Measurements from ENCODE around the gene PLIN1. TPM values are rescaled to one million over a fixed set of nuclear protein-coding genes. Genes with fewer than 3 reads are reported as not detected.

Gene PLIN1
- total and polyA plus RNA-seq, 2 experiments from 2014 or later, result 0.21 to 0.90 TPM

GRCh38 chr15:89674526-89674925 is 4.6 kb downstream of the PLIN1 start (continued):
- 0 out of 4 replicates have a peak, but pooled peaks of 1 of the 2 experiments have one; percentile 6 for TF ChIP-seq CTCF (conservative IDR thresholded peaks at IDR 0.05; ENCODE audit: low read depth in 2 of 2)
- TF ChIP-seq ZNF114 (CRISPR knock-in tag; IDR thresholded peaks at IDR 0.05), result no peak

- Histone ChIP-seq H3K79me2 (replicated peaks; ENCODE audit: insufficient read depth) (no peaks in the 10 kb centered on the region), H3K4me3 (no peak overlapping the region), H3K27ac (ENCODE audit: low read depth) (no peak overlapping the region), H2AFZ (peak overlapping the region; percentile 91), H3K36me3 (ENCODE audit: insufficient read depth) (no peaks in the 10 kb centered on the region), H3K27me3 (ENCODE audit: insufficient read depth) (no peaks in the 10 kb centered on the region), H3K9me2 (ENCODE audit: insufficient read depth) (no peaks in the 10 kb centered on the region), H3F3A (replicated peaks; ENCODE audit: low read depth) (no peaks in the 10 kb centered on the region), H4K20me1 (replicated peaks; ENCODE audit: insufficient read depth) (no peaks in the 10 kb centered on the region), H3K4me2 (peak overlapping the region; percentile 49; the same call in 1 of the 2 replicates), H3K4me1 (ENCODE audit: insufficient read depth) (no peaks in the 10 kb centered on the region)
- TF ChIP-seq ZNF462 (CRISPR knock-in tag; IDR thresholded peaks at IDR 0.05) (0 out of 2 replicates have a peak, but pooled peaks have one; percentile 44), CTCF (conservative IDR thresholded peaks at IDR 0.05; ENCODE audit: low read depth in 2 of 2) (peak; percentile 70 to 87), JUNB (IDR thresholded peaks at IDR 0.05; ENCODE audit: unreplicated experiment) (no peak)
- no peaks in the 10 kb centered on the region for H3K36me3 Mint-ChIP-seq (ENCODE audit: low read depth)
- DNase-seq (ENCODE audit: low spot score) (peak; percentile 91), ATAC-seq (peak; percentile 97)
- peaks cover 10% of the 10 kb centered on the region; the same call in 2 of the 3 replicates for H3K4me1 Mint-ChIP-seq
- H3K27ac Mint-ChIP-seq, result no peak overlapping the region
- peaks cover 10% of the 10 kb centered on the region for H3K27me3 Mint-ChIP-seq (ENCODE audit: insufficient read depth, low read depth, poor library complexity)
- no peaks in the 10 kb centered on the region for H3K9me3 Mint-ChIP-seq
- no peak overlapping the region for H3K4me3 Mint-ChIP-seq
These were observed 6.0 kb downstream of the PLIN1 start for GRCh38 chr15:89673165-89673512.

All from GM23338 (cell line).